NCI-H2171 (cell line): ENCODE measurements around the gene RUNDC1.
A peak's percentile ranks its signal among the peaks of the same experiment; 100 is the strongest.
"Not testable (repeated sequence)": the region's sequence is repeated elsewhere in the genome, so short reads cannot be mapped to it uniquely, and the experiment has no call there.

Experiments used
- DNase-seq: peaks from one replicate; lab custom pipeline; 2025; lab: John Stamatoyannopoulos, UW

The RUNDC1 gene

GRCh38 chr17:42980274-42980765 lies at the start of gene RUNDC1:
RUNDC1 (plus strand) TSS chr17:42980565; CDS start chr17:42980577, 12 bp downstream.
- DNase-seq = peak; percentile 94

GRCh38 chr17:42937712-42938596 lies 42.4 kb upstream of the RUNDC1 start:
- DNase-seq = no peak

- DNase-seq = no peak
Measured at GRCh38 chr17:42944211-42944610, 36.2 kb upstream of the RUNDC1 start.

GRCh38 chr17:42946812-42947211 lies 33.6 kb upstream of the RUNDC1 start:
- DNase-seq = no peak

DNA sequence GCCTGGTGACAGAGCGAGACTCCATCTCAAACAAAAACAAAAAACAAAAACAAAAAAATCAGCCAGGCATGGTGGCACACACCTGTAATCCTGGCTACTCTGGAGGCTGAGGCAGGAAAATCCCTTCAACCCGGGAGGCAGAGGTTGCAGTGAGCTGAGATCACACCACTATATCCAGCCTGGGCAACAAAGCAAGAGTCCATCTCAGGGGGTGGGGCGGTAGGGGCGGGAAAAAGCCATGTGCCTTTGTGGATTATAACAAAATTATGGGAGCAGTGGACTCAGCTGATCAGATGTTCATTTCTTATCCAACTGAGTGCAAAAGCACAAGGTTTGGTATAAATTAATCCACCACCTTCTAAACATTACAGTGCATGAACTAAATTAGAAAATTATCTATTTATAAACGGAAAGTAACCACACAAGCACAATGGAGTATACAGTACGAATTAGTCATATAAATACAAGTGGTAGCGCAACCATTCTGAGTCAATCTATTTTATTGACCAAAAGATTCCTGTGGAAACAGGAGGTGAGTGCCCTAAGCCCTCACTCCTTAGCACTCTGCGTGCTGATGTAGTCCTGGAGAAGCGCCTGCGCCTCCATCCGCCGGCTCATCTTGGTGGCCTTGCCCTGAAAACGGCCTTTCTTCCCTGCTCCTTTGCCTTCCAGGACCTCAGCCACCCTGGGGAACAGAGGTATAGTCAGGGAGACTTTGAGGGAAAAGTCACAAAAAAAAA lies 30.2 kb upstream of the RUNDC1 start:
- no peak for DNase-seq

GRCh38 chr17:42953669-42954068 lies 26.7 kb upstream of the RUNDC1 start:
- DNase-seq = no peak

GRCh38 chr17:42964161-42964932 lies 16.0 kb upstream of the RUNDC1 start, which contains the start of gene AARSD1:
AARSD1 (minus strand) TSS chr17:42964454; CDS start chr17:42964440, 14 bp downstream.
- peak; percentile 92 for DNase-seq

- no peak for DNase-seq
Measured at GRCh38 chr17:42967925-42968324, 12.4 kb upstream of the RUNDC1 start.

DNA sequence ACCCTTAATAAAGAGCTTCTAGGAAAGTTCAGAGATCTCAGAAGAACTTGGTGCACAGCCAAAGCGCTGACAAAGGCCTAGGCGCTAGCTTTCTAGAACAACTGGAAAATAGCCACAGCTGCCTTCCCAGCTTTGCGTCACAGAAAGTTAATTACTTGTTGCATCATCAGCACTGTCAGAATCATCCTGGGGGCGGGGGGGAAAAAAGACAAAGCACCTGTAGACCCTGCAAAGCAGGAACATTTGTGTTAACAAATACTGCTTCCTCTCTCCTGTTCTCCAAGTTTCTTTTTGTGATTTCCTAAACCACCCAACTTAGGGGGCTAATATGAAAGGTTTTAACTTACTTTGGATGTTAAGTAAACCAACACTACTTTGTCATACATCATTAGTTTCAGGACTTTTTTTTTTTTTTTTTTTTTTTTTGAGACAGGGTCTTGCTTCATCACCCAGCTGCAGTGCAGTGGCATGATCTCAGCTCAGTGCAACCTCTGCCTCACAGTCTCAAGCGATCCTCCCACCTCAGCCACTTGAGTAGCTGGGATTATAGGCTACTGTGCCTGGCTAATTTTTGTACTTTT lies 11.3 kb upstream of the RUNDC1 start:
- DNase-seq = no peak

GRCh38 chr17:42971589-42971988 lies 8.8 kb upstream of the RUNDC1 start:
- no peak for DNase-seq

GRCh38 chr17:42973323-42973722 lies 7.0 kb upstream of the RUNDC1 start:
- not testable (repeated sequence) for DNase-seq

GRCh38 chr17:42975265-42975664 lies 5.1 kb upstream of the RUNDC1 start:
- no peak for DNase-seq

- not testable (repeated sequence) for DNase-seq
Measured at GRCh38 chr17:42975701-42976100, 4.7 kb upstream of the RUNDC1 start.

DNA sequence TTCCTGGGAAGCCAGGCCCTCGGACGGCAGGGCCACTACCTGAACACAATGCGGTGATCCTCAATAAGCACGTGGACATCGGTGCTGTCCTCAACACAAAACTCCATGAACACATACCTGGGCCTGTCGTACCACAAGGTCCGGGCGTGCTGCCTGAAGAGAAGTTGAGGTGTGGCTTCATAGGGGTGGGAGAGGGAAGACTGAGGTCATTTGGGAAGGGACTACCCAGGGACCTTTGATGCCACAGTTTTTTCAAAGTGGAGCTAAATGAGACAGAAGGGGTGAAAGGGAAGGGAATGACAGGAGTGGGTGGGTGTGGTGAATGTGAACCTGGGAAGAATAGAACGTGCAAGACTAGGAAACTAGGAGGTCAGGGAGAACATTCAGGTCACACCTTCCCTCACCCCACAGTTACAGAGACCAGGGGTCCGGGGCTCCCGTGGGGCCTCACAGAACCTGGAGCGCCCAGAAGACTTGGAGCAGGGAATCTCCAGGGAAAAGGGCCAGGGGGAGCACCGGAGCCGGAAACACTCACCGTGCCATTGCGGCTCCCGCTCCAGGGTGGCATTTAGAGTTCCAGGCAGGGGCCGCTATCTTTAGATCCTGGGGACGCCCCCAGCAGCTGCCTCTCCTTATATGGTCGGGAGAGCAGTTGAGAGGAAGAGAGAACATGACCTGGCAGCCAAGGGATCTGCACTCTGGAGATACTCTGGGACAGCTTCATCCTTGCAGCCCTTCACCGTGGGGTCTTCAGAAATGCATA lies 673 bp upstream of the RUNDC1 start, which contains the start of gene PTGES3L:
Gene PTGES3L (minus strand): TSS at position 570 of the 763 bp plus-strand sequence. CDS start 27 bp downstream, at position 543.
- peak; percentile 70 for DNase-seq

DNA sequence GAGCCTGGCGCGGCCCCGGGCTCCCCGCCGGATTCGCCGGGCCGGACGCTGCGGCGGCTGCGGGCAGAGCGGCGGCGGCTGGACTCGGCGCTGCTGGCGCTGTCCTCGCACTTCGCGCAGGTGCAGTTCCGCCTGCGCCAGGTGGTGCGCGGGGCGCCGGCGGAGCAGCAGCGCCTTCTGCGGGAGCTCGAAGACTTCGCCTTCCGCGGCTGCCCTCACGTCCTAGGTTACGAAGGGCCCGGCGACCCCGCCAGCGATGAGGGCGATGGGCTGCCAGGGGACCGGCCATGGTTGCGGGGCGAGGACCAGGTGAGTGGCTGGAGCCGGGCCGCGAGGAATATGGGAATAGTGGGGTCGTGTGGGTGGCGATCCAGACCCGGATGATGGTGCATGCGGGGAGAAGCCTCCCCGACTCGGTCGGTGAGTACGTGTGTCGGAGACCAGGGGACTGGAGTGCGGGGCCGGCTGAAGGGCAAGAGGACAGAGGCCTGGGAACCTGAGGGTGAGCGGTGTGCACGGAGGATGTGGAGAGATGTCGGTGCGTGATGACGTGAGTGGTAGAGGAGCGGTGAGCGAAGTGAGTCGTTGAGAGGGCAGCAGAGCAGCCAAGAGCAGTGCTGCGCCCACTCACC lies 517 bp downstream of the RUNDC1 start:
- peak; percentile 25 for DNase-seq

GRCh38 chr17:42982266-42982665 lies 1.9 kb downstream of the RUNDC1 start:
- no peak for DNase-seq

- DNase-seq = no peak
Measured at GRCh38 chr17:42985225-42985624, 4.9 kb downstream of the RUNDC1 start.

DNA sequence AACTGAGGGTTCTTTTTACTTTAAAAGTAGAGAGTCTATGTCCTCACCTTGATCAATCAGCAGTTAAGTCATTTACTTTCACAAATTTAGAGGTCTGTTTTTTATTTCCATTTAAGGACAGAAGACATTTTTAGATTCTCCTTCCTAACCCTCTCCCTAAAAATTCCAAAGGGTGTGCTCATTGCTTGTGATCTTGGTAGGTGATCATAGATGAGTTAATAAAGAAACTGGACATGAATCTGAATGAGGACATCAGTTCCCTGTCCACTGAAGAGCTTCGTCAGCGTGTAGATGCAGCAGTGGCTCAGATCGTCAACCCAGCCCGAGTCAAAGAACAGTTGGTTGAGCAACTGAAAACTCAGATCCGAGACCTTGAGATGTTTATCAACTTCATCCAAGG lies 8.8 kb downstream of the RUNDC1 start:
- no peak for DNase-seq

DNA sequence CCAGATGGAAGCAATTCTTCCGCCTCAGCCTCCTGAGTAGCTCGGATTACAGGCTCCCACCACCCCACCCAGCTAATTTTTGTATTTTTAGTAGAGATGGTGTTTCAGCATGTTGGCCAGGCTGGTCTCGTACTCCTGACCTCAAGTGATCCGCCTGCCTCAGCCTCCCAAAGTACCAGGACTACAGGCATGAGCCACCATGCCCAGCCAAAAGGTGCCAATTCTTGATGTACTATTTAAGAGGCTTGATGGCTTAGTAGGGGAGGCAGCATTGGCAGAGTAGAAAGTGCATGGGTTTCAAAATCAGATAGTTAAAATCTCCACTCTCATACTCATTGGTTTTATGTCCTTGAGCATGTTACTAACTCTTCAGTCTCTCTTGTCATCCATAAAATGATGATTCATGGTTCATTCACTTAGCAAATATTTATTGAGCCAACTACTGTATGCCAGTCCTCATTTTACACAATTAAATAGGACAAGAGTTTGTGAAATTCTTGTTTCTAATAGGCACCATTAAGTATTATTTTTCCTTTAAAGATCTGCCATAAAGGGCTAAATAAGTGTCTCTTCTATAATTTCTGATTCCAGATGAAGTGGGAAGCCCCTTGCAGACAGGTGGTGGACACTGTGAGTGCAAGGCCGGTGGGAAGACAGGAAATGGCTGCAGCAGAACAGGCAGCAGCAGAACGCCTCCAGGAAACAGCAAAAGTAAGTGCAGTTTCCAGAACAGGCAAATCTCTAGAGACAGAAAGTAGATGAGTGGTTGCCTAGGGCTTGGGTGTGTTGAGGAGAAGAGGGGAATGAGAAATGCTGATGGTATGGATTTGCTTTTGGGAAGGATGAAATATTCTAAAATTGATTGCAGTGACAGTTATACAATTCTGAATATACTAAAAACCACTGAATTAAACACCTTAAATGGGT lies 9.6 kb downstream of the RUNDC1 start:
- no peak for DNase-seq
